H1 (cell line): ENCODE measurements around the gene ADD3. TPM values are rescaled to one million over a fixed set of nuclear protein-coding genes. Genes with fewer than 3 reads are reported as not detected.

Experiments
- GABPA ChIP-seq: IDR thresholded peaks from 2 replicates; pipeline ENCODE4 v1.6.1; 2011; ENCODE audit warnings: mild to moderate bottlenecking, low read length, moderate library complexity, borderline replicate concordance; ENCODE audit not compliant: insufficient read depth
- HDAC2 ChIP-seq, 2 experiments: fragments of 300-600 bp in 1 of 2; sonication (generic) in 1 of 2; IDR thresholded peaks; 2 replicates each; pipeline ENCODE4 v1.6.1; 2011 to 2012; ENCODE audit warnings: low read depth in 2 of 2, low read length in 2 of 2, mild to moderate bottlenecking in 2 of 2, moderate library complexity in 2 of 2, borderline replicate concordance in 1 of 2, inconsistent platforms in 1 of 2
- SAP30 ChIP-seq: fragments of 300-600 bp; sonication (generic); IDR thresholded peaks from 2 replicates; pipeline ENCODE4 v1.7.1; 2012; ENCODE audit warnings: low read length, moderate library complexity, mild to moderate bottlenecking, inconsistent platforms; ENCODE audit not compliant: insufficient read depth, insufficient replicate concordance
- ZNF274 ChIP-seq: IDR thresholded peaks from 2 replicates; pipeline ENCODE4 v1.7.0; 2012; ENCODE audit warnings: low read length, borderline replicate concordance; ENCODE audit errors: extremely low read depth
- polyA plus RNA-seq, 7 experiments: library from polyadenylated mRNA; depleted of rRNA in 3 of 7; stranded (reverse) in 5 of 7; unstranded in 2 of 7; fragments of >200 nt in 5 of 7; fragments of 200-250 nt in 2 of 7; gene quantifications; 1 replicate in 5 of 7; 2 replicates in 1 of 7; 4 replicates in 1 of 7; pipeline versions ENCODE4 v1.2.1 to v1.2.3, GENCODE V29; 2011 to 2013; ENCODE audit warnings: missing spikeins in 2 of 7, mixed read lengths in 2 of 7
- total RNA-seq: library from RNA; stranded (reverse); fragmentation: NEBNext Ultra II Directional; extraction: Animal tissue kit (Norgen Biotek cat#: 25700); gene quantifications from 2 replicates; pipeline ENCODE4 v1.2.1, GENCODE V29; 2021

Gene ADD3
- total and polyA plus RNA-seq, 2 of the 8 experiments (the other 6 are each of a cell fraction or from before 2014, with no cell fraction given), result 44.7 to 85.6 TPM

- TF ChIP-seq GABPA (no peak), SAP30 (no peak), HDAC2 (IDR thresholded peaks at IDR 0.05; ENCODE audit: borderline replicate concordance in 1 of 2, low read depth in 2 of 2, low read length in 2 of 2) (no peak), ZNF274 (no peak)
These were observed 15.1 kb downstream of the ADD3 start (continued) for GRCh38 chr10:110022716-110023504.
